ENCODE data around the gene LRRN2.

DNA sequence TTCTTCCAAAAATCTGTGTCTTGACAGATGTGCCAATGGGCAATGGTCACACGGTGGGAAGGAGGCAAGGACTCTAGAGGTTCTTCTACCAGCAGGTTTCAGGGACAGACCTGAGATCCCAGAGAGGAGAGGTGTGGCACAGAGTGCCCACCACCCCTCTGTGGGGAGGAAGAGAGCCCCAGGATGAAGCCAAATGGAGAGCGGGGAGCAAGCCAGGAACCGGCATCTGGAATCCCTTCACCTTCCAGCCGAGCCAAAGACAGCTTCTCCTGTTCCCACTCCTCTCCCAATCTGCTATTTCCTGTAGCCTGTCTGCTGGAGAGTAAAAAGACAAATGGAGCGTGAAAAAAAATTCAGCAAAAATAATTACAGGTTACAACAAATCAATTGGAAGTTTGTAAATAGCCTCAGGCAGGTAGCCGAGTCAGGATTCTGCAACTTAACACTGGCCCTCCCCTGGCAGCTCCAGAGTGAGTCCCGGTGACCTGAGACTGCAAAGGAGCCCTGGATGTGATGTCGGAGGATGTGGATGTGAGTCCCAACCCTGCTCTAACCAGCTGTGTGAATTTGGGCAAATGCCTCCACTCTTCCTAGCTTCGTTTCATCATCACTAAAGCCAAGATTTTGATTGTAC is 45.4 kb upstream of the LRRN2 start:
- TF ChIP-seq PAX5 (IDR thresholded peaks at IDR 0.05; ENCODE audit: insufficient read depth, low read length, severe bottlenecking) (no peak), POLR2A (IDR thresholded peaks at IDR 0.05; ENCODE audit: low read depth, low read length) (no peak)

Measured in GM12891 (cell line).